Measurements from ENCODE around the gene MALRD1.

Gene MALRD1

DNA sequence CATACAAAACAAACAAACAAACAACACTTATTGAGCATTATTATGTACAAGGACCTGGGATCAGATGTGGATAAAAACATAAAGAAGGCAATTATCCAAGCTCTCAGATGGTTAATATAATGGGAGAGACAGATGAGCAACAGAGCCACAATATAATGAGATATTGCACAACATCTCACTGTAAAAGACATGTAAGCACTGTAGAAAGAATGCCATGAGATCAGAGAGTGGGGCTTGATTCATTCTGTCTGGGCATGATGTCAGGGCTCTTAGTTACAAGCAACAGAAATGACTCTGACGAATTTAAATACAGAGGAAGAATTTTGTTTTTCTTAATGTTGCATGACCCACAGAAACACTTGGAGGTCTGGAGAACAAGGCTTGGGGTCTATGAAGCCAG is 602.9 kb downstream of the MALRD1 start:
- DNase-seq (ENCODE audit: low read depth) = no peak

DNA sequence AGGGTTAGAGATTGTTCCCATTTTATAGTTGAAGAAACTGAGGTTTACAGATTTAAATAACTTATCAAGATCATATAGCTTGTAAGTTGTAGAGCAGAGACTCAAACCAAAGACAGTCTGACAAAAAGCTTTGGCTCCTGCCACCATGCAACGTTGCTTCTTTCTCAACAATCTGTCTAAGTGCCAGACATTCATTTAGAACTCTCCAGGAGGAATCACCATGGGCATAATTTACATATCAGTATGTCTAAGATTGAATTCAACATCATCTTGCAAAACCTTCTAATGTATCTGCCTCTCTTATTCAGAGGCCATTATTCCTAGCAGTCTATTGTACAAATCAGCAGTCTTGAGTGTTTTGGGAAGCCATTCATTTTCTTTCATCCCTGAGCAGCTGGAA is 604.1 kb downstream of the MALRD1 start:
- DNase-seq (ENCODE audit: low read depth) = no peak

DNA sequence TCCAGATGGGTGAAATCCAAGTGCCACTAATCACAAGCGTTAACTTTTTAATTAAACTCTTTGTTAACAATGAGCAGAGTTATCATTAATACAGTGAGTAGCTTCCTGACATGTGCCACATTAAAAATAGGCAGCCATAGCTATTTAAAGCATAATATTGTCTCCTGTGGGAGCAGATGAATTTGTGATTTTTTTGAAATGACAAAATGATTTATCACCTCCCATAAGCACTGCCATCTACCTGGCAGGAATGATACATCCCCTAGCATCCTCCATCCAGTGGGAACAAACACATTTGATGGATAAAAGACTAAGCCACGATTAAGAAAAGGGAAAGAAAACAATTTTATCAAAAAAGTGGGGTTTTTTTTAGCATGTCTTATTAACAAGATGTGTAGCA is 605.3 kb downstream of the MALRD1 start:
- DNase-seq (ENCODE audit: low read depth) = no peak

DNA sequence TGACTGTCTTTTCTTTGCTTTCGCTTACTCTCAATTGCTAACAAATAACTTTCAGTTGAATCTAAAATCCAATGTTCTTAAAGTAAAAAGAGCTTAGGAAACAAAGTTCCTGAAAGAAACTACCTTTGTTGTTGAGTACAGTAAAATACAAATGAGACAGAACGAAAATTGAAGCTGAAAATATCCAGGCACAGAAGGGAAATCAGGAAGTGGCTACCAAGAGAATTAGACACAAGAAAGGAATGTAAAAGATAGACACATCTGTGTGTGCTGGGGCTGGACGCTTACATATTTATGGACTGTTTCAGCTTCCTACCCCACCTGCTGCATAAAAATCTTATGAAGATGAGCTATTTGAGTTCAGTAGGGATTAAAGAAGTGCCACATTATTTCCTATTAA is 606.0 kb downstream of the MALRD1 start:
- no peak for DNase-seq (ENCODE audit: low read depth)

DNA sequence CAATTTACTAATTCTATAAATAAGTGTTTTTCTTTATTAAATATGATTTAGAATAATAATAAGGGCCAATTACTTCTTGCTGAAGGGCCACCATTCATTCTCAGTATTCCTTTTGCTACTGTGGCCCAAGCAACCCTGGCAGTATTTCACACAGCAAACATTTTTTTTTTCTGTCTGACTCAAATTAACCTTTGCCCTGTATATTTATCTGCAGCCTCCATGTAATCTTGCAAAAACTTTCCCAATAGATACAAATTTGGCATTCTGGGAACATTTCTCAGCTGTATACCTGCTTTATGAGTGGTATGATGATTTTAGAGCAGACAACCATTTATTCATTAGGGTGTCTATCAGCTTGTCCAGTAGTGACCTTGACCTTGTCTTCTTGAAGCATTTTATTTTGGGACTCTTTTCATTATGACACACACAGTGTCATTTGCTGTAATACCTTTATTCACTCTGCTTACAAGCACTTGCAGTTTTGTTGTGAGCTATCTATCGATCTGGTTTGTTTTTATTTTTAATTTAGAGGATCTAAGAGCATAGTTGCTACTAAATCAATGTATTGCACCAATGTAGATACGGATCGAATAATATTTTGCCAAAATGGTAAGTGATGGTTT is 607.9 kb downstream of the MALRD1 start:
- no peak for DNase-seq (ENCODE audit: low read depth)

DNA sequence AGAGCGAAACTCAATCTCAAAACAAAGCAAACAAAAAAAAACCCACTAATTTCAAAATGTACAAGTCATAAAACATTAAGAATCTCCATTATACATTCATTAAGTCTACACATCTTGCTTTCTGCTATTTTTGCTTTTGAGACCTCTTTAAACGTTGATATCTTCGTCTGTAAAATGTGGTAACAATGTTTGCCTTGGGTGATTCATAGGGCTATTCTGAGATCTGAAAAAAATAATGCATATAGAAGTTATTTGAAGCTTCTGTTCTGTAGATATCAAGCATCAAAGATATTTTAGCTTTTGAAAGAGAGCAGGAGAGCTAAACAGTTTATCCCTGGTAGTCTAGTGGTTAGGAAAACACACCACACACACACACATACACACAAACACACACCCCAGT is 609.5 kb downstream of the MALRD1 start:
- no peak for DNase-seq (ENCODE audit: low read depth)

DNA sequence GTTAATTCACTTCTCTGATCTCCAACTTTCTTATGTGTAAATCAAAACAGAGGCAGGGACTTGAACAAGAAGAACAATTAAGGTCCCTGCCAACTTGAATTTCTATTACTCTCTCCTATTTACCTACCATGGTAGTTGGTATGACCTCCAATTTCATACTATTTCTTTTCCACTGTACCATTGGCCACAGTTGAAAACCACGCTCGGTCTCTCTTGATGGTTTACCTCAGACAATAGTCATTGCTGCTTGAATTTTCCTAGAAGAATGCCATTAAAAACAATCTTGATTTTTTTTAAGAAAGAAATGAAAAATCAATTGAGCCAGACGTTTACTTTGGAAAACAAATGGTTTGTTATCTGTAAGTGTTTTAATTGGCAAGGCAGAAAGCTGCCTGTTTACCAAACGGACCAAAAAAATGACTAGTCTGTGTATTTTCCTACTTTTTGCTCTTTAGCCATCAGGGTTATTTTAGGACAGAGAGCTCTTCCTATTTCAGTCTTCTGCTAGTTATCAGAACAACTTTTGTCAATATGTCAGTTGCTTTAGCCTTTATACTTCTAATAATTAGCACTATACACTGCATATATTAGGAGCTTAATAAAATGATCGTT is 610.1 kb downstream of the MALRD1 start:
- no peak for DNase-seq (ENCODE audit: low read depth)

DNA sequence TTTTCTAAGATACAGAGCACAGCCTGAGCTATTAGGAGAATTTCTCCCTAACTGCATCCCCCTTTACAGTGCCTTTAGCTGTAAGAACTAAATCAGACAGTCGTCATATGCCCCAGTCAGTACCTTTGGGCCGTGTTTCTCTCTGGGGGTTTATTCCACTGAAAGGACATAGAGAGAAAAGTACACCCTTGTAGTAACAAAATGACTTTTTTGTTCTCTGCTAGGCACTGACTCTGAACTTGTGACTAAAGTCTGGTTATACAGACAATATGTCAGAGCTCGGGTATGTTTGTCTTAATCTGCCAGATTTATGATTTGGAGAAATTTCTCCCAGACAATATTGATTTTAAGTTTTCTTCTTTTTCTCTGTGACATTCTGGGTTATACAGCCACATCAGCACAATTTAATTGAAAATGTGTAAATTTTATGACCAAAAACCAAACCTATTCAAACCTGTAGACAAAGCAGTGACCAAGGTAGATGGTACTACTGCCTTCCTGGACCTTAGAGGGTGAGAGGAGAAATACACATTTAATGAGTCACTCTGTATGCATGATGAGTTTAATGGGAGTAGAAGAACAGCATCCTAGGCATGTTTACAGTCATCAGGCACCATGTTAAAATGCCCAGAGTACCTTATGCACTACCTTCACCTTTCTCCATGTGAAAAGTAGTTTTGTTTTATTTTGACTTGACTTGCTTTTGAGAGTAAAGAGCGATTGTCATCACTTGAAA is 611.5 kb downstream of the MALRD1 start:
- DNase-seq (ENCODE audit: low read depth) = no peak

DNA sequence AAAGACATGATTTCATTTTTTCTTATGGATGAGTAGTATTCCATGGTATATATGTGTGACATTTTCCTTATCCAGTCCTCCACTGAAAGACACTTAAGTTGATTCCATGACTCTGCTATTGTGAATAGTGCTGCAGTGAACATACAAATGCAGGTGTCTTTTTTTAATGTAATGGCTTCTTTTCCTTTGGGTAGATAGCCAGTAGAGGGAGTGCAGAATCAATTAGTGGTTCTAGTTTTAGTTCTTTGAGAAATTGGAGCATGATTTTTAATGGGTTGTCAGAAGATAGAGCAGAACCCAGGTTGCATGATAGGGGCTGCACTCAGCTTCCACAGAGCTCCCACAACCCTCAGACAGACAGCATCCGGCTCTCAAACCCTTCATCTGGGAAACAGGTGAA is 614.7 kb downstream of the MALRD1 start:
- DNase-seq (ENCODE audit: low read depth) = no peak

DNA sequence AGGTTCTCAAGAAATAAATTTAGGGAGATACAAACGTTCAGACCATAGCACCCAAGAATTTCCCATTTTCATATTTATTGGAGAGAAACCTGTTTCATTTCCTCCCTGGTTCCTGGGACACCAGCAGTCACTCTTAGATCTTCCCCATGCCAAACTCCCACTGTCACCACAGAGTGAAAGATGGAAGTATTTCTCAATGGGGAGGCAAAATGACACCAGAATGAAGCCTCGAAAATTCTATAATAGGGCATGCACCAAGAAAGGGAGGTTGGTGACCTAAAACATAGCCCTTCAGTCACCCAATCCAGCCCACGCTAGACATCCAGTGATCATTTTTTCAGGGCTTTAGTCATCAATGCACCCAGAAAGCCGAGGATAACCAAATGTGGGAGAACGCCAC is 619.5 kb downstream of the MALRD1 start:
- no peak for DNase-seq (ENCODE audit: low read depth)

DNA sequence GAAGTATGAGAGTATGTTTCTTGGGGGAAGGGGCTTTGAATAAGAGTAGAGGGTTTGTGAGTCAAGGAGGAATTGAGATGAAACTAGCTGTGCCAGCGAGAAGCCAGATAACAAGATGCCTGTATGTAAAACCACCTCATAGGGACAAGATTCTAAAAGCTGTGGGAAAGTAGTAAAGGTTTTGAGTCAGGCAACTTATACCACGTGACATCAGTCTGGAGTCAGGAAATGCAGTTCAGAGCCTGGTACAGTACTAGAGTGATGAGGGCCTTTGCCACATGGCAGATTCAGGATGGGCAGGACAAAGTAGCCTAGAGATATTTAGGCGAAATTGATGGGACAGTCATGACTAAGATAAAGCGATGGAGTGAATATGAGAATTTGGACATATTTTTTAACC is 627.5 kb downstream of the MALRD1 start:
- DNase-seq (ENCODE audit: low read depth) = no peak

DNA sequence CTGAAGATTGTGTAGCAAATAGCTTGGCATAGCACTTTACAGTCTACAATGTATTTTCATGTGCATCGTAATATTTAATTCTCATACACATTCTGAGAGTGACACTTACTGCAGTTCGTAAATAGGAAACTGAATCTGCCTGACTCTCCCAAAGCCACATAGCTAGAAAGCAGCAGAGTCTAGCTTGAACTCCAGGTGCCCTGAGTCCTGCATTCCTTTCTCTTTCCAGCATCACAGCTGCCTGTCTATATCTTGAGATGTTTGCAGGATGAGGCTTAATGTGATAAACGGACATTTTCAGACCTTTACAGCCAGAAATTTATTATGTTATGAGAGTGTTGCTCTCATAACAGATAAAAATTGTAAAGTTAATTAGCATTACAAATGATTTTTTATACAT is 634.8 kb downstream of the MALRD1 start:
- DNase-seq (ENCODE audit: low read depth) = no peak

DNA sequence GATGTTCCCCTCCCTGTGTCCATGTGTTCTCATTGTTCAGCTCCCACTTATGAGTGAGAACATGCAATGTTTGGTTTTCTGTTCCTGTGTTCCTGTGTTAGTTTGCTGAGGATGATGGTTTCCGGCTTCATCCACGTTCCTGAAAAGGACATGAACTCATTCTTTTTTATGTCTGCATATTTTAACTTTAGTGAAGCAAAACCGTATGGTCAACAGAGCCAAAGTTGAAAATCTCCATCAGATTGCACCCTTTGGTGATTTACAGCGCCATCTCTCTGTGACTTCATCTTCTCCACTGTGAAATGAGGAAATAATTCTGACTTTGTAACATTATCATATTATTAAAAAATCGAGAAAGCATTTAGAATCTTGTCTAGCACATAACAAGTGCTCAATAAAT is 635.4 kb downstream of the MALRD1 start:
- no peak for DNase-seq (ENCODE audit: low read depth)

DNA sequence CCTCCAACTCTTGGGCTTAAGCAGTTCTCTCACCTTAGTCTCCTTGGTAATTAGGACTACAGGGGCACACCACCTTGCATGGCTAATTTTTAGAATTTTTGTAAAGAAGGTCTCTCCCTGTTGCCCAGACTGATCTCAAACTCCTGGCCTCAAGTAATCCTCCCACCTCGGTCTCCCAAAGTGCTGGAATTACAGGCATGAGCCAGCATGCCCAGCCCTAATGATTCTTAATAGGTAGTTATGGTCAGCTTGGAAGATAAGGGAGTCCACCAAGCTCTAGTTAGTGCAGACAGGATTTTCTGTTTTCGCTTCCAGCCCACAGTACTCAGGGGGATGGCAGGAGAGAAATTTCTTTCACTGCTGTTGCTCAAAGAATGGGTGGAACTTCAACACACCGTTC is 639.7 kb downstream of the MALRD1 start:
- no peak for DNase-seq (ENCODE audit: low read depth)

DNA sequence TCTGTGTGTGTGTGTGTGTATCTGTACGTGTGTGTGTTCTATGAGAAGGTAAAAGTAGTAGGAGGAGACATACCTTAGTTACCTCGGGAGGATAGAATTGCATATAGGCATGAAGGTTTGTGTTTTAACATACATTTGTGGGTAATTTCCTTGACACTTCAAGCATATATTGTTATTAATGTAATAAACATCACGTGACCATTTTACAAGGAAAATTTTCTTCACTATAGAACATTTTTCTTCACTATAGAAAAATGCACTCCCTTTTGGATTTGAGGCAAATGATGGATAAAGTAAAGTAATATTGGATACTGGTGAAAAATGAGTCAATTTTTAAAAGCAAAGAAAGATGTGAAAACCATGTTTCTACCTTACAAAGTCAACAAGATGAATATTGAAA is 640.6 kb downstream of the MALRD1 start:
- DNase-seq (ENCODE audit: low read depth) = no peak

DNA sequence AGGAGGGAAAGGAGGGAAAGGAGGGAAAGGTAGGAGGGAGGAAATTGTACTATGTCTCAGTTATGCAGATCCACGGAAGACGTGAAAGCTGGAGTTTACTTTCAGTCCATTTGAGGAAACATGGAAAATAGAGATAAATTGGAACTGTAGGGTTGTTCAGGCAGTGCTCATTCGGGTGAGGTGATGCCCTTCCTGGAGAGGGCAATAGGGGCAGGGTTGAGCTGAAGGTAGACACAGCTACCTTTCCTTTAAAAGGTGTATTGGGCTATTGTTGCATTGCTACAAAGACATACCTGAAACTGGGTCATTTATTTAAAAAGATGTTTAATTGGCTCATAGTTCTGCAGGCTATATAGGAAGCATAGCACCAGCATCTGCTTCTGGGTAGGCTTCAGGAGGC is 650.7 kb downstream of the MALRD1 start:
- DNase-seq (ENCODE audit: low read depth) = no peak

DNA sequence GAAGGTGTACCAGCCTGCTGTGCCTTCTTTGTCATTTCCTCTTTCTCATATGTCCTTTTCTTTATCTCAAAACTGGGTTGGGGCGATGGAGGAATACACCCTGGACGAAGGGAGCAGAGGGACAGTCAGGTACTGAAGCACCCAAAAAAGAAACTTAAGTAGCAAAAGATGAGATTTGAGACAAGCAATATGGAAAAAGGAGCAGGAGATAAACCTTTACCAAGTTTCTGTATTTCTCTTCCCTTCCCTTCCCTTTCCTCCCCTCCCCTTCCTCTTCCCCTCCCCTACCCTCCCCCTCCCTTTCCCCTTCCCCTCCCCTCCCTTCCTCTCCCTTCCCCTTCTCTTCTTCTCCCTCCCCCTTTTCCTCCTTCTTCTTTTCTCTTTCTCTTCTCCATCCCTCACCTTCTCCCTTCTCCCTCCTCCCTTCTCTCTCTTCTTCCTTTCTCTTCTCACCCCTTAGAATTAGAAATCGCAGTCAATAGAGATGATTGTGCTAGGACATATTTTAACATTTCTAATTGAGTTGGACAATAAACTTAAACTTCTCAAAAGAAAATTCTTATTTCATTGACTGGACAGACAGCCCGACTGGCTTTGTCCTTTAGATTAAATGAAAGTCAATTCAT is 652.9 kb downstream of the MALRD1 start:
- DNase-seq (ENCODE audit: low read depth) = no peak

DNA sequence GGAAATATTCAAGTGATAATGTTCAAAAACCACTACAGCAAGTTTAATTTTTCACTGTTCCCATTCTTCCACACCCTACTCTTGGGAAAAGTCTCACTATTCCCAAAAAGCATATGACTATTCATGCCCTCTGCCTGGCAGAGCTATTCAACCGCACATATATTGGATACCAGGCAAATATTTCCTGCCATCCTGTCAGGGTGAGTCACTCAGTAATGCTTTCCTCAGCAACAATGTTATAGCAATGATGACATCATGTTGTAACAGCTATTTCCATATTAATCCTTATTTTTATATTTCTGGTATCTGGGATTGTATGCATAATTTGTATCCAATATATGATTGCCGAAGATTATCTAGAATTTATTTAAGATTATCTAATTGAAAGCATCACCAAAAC is 653.6 kb downstream of the MALRD1 start:
- no peak for DNase-seq (ENCODE audit: low read depth)

DNA sequence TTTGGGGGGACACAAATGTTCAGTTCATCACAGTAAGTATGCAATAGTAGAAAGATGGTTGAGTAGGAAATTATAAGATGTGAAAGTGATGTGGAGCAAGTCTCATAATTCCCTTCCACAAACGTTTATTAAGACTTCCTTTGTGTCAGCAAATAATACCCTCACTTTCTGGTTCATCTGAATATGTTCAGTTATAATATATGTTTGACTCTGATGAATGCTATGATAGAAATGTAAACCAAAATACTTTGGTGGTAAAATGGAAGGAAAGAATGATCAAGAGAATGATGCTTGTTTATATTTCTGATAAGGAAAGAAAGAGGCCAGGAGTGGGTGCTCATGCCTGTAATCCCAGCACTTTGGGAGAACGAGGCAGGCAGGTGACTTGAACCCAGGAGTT is 655.9 kb downstream of the MALRD1 start:
- DNase-seq (ENCODE audit: low read depth) = no peak

DNA sequence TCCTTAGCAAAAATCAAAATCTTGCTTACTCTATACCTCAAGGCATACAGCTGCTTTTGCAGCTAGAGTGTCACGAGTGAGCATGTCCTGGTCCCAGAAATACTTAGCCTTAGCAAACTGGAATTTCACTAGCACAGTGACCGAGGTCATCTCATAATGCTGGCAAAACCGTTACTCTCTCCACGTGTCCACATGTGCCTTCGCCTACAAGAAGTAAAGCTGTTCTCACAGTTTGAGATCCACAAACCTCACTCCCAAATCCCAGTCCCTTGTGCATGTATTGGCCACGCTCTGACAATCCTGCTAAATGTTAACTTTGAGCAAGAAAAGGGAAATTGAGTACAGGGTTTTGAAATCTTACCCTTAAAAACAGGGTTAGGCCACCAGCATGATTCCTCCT is 656.6 kb downstream of the MALRD1 start:
- no peak for DNase-seq (ENCODE audit: low read depth)

DNA sequence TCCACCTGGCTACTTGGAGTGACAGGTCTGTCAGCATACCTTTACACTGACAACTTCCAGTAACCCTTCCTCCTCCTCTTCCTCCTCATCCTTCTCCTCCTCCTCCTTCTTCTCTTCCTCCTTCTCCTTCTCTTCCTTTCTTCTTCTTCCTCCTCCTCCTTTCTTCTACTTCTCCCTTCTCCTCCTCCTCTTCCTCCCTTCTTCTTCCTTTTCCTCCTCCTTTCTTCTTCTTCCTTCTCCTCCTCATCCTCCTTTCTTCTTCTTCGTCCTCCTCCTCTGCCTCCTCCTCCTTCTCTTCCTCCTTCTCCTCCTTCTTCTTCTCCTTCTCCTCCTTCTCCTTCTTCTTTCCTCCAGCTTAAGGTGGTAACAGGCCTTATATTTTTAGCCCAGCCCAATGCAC is 658.3 kb downstream of the MALRD1 start:
- DNase-seq (ENCODE audit: low read depth) = no peak

DNA sequence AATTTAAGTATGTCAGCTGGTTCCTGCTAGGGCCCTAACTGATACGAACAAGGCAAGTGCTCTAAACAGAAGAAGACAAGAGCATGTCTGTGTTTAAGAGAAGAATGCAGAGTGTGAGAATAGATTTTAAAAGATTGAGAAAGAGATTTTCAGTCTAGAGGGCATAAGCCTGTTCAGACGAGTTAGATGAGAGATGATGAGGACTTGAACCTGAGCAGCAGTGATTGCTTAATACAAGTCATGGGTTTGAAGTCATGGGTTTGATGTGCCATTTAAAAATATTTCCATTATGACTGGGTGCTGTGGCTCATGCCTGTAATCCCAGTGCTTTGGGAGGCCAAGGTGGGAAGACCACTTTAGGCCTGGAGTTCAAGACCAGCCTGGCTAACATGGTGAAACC is 658.8 kb downstream of the MALRD1 start:
- DNase-seq (ENCODE audit: low read depth) = no peak

DNA sequence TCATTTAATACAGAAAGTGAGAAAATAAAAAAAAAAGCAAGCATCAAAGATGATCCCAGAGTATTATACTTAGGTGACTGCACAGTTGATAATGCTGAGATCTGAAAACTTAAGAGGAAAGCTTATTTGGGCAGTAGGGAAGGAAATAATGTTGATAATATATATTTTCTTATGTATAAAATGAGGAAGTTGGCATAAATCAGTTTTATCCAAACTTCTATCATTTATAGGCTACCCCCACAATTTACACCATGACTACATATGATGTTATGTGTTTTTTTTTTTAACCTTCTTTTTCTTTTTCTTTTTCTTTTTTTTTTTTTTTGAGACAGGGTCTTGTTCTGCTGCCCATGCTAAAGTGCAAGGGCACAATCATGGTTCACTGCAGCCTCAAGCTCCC is 659.4 kb downstream of the MALRD1 start:
- no peak for DNase-seq (ENCODE audit: low read depth)
